HG02571 (cell line): Measurements from ENCODE around the gene DBX2.
"Not testable (repeated sequence)": the region's sequence is repeated elsewhere in the genome, so short reads cannot be mapped to it uniquely, and the experiment has no call there.

Experiments
- ATAC-seq: cut with Tn5 transposase; IDR thresholded peaks from one replicate; pipeline ENCODE4 v1.9.1; 2021; ENCODE audit warnings: mild to moderate bottlenecking, moderate library complexity; ENCODE audit not compliant: unreplicated experiment

Gene DBX2

DNA sequence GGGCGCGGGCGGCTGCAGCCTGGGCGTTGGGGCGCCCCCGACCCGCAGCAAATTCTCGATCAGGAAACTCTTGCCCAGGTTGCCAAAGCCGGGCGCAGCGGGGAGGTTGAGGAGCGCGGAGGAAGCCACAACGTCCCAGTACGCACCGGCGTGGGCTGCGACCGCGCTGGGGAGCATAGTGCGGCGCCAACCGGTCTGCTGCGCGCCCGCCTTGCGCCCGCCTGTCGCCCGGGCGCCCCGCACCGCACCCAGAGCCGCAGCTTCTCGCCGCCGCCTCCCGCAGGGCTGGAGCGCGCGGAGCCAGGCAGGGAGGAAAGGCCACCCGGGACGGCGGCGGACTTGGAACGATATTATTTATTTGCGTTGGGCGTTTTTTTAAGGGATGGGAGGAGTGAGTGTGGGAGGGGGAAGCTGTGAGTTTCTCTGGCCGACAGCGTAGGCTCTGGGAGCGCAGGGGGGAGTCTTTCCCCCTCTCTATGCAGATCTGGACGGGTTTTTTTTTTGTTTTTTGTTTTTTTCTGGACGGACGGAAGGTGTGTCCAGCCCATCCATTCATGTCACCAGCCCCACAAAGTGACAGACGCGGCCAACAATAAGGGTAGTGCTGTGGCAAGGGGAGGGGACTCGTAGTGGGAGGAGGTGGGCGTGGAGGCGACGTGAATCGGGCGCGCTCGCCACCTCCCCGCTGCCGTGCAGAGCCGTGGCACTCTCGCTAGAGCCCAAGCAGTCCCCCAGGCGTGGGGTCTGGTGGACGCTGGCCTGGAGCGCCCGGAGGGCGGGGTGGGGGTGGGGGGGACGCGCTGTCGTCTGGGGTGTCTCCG, at the start of gene DBX2:
TSS of gene DBX2 (minus strand) at position 349 of the 821 bp plus-strand sequence. CDS start at position 177, 172 bp downstream.
- ATAC-seq: no peak

DNA sequence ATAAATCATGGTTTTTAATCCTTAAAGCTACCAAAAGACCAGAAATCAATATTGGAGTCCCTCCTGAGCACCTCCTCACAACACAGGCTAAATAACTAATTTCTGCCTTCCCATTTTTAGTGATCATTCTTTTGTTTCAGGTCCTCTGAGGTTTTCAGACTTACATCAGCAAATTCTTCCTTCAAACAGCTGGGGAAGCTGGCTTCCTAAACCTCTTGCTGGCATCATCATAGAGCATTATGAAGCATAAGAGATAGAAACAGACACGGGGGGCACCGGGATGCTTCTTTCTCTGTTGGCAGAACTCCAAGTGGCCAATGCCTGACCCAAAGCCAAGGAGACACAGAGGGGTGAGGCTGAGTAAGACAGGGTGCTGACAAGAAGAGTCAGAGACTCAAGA, 47.9 kb upstream of the DBX2 start:
- ATAC-seq: no peak

DNA sequence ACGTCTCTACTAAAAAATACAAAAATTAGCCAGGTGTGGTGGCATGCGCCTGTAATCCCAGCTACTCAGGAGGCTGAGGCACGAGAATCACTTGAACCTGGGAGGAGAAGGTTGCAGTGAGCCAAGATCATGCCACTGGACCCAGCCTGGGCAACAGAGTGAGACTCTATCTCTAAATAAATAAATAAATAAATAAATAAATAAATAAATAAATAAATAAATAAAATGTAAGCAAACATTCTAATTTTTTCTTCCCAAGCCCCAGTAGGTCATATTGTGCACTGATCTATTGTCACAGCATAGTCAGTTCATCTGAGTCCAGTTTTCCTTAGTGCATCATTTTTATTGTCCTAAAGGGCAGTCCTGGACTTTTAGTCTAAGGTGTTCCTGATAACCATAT, 44.5 kb upstream of the DBX2 start:
- not testable (repeated sequence) for ATAC-seq

DNA sequence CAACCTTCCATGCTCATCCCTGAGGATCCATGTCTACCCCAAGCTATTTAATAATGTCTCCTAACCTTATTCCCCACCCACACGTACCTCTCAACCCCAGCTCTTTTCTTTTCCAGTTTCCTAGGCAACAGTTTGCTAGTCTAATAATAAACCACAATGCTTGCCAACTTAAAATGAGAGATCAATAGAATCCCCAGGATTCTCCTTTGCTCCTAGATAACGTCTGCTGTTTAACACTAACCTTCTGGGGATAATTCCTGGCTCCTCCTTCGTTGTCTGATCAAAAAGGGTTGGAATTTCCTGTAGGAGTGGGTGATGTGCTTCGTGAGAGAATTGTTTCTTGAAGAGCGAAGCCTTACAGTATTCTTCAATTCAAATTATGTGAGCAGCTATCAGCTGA, 42.2 kb upstream of the DBX2 start:
- ATAC-seq: no peak

DNA sequence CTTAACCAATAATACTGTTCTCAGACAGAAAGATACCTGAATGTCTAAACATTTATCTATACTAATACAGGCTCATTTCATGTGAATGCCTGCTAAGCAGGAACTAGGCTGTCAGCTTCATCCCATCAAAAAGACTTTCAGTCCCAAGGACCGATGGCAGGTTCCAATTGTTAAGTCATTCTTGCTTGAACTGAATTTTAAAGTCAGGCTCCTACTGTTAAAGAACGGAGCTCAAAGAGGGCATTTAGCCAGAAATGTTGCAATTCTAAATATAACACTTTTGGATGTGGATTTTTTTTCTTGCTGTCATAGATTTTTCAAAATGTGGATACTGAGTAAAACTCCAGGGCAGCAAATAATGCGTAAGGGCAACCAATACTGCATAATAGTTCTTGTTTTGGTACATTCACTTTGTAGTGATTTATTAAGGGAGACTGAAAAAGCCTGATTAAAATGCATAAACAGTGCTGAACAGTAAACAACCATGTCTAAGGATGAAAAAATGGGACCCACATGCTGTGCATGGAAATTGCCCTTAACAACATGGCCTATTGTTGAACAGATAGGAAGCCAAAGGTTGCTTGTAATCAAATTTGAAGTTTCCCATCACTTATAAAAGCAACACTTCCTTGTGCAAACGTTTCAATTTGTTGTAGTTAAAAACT, 38.6 kb upstream of the DBX2 start:
- ATAC-seq: no peak

GRCh38 chr12:45088608-45089007, 37.7 kb upstream of the DBX2 start:
- ATAC-seq: no peak

- not testable (repeated sequence) for ATAC-seq
These were observed 33.3 kb upstream of the DBX2 start for GRCh38 chr12:45084248-45084647.

- no peak for ATAC-seq
These were observed 26.4 kb upstream of the DBX2 start for GRCh38 chr12:45077251-45077650.

- ATAC-seq: no peak
These were observed 25.6 kb upstream of the DBX2 start for GRCh38 chr12:45076417-45077026.

DNA sequence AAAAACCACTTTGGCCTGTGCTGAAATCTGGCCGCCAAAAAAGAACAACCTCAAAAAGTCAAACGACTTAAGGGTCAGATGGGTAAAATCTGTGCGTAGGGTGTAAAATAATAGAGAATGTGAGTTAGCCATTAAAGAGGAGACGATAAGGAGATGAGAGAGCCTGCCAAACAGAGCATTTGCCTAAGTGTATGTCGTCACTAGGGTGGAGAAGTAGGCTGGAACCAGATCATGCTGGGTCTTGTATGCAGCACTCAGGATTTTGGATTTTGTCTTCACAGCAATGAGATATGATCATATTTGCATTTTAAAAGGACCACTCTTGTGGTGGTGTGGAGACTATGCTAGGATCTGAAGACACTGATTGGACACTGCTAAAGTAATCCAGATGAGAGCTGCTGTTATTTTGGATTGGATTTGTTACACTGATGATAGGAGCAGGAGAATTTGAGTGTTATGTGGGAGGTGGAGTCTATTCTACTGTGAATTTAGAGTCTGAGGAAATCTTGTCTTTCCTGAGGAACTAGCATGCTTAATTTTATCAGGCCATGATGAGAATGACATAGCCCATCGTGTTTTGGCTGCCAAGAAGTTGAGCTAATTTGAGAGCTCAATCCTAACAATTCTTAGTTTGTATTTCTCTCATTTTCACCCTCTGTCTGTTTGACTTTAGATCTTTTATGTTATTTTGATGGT, 24.8 kb upstream of the DBX2 start:
- ATAC-seq: no peak

DNA sequence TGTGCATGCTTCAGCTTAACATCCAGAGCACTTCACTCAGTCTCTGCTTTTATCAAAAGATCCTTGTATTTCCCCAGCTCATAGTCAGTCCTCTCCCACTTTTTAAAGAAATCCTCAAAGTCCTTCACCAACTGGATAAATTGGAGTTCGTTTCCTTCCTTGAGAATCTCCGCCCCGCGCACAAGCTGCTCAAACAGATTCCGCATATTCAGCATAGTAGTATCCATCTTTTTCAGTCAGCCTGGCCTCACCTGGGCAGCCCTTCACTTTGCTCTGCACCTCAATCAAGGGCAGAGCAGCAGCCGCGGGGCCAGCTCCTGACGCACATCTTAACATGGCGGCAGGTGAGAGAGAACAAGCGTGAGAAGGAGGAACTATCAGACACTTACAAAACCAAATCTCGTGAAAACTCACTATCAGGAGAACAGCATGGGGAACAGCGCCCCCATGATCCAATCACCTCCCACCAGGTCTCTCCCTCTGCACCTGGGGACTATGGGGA, 14.3 kb upstream of the DBX2 start:
- no peak for ATAC-seq

- ATAC-seq: no peak
These were observed 10.1 kb upstream of the DBX2 start for GRCh38 chr12:45060976-45061375.

DNA sequence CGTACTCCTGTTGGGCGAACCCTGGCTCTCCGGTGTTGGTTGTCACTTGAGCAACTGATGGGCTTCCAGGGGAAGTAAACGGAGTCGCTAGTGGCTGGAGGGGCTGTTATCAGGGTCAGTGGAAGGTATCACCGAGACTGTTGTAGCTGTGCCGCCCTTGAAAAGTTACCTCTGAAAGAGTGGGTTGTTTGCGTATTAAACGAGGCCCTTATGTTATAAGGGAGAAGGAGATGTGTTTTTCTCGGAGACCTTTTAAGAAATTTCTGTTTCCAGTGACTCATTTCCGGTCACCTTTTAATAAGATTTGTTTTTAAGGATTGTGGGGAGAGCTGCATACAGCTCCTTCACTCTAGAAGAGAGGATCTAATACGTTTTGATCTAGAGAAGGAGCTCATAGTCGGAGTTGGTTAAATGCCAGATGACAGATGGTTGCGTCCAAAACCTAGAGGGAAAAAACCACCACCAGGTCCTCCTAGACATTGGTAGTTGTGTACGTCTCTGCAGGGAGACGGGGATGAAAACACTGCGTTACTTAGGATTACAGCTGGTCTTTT, 750 bp upstream of the DBX2 start:
- ATAC-seq: no peak

DNA sequence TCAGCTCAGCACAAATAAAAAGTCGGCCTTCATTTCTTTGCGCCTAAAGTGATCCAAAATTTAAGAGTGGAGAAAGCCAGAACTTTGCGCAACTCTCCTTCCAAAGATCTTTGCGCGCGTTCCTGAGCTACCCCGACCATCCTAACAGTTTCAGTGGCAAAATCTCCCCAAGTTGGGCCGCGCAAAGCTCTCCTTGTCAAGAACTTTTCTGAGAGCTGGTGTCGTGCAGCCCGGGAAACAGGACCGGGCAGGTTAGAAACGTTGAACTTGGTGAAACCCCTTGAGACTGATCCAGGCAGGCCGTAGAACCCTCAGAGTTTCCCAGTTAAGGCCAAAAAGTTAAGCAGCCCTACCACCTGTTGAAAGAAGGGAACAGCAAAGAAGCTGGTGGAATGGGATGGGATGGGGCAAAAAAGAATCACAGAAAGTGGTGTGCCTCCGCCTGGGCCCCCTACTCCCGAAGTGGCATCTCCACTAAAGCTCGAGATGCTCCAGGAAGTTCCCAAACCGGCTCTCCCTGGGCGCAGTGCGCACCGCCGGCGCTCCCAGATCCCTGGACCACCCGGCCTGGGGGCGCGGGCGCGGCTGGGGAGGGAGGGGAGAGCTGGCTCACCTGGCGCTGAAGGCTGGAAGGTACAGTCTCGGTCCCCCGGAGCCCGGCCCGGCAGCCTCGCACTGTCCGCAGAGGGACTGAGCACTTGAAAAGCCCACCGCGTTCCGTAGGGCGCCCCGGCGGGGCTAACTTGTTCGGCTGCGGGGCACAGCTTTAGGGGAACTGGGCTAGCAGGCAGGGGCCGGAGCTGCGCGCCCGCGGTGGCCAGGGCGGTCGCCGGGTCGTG, 768 bp downstream of the DBX2 start:
- ATAC-seq: no peak

- ATAC-seq: no peak
These were observed 8.3 kb downstream of the DBX2 start for GRCh38 chr12:45042599-45042998.

- ATAC-seq: no peak
These were observed 9.9 kb downstream of the DBX2 start for GRCh38 chr12:45040977-45041376.

- ATAC-seq: no peak
These were observed 11.1 kb downstream of the DBX2 start for GRCh38 chr12:45039757-45040156.

DNA sequence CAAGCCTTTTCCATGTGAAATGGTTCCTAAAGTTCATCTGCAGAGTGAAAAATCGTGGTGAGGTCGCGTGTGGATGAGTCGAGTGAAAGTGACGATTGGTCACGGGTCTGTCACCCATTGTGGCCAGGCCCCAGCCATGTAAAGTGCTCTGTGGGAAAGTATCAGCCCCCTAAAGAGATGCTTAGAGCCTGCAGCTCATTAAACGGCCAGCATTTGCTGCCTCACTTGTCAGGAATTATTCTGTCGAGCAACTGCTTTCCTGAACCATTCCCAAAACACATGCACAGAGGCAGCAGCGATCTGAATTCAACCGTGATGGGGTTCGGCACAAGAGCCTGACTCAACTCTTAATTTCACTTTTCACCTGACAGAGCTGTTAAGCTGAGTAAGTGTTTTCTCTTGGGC, 16.0 kb downstream of the DBX2 start:
- ATAC-seq: no peak

DNA sequence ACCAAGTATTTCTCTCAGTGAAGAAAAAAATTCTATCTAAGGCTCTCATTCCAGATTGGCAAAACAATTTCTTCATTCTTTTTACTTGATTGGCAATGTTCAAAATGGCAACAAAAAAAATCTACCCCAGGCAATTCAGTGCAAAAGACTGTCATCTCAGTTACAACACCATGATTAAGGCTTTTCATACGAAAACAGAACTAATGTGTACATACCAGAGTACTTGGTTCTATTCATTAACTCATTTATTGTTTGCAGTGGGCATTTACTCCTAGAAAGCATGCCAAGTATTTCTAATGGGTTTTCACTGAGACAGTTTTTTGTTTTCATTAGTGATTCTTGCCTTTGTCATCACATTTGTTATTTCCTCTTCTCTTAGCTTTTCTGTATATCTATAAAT, 33.0 kb downstream of the DBX2 start:
- no peak for ATAC-seq

- ATAC-seq: no peak
These were observed 36.5 kb downstream of the DBX2 start for GRCh38 chr12:45014396-45014795.
